ENCODE measurements around the gene JCAD. TPM values are rescaled to one million over a fixed set of nuclear protein-coding genes. Genes with fewer than 3 reads are reported as not detected.

JCAD gene
- total RNA-seq, 4 donors from 2014 or later: 21.7 to 112 (median 43.0) TPM

DNA sequence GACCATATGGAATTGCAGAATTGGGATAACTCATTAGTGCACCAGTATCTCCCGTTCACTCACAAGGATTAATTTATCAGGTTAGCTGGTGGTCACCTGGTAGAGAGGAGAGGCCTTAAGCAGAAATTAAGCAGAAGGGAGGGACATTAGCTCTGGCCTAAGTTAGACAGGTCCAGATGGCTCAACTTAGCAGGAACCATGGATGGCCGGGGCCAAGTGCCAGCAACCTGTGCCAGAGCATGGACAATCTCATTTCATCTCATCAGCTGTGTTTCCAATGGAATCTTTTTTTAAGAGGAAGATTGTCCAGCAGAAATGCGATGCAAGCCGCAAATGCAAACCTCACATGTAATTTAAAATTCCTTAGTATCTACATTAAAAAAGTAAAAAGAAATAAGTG is 82.2 kb downstream of the JCAD start:
- no peak for TF ChIP-seq CTCF (IDR thresholded peaks at IDR 0.05; ENCODE audit: low read depth)

GRCh38 chr10:29976134-29976533 is 83.3 kb downstream of the JCAD start:
- no peak for TF ChIP-seq CTCF (IDR thresholded peaks at IDR 0.05; ENCODE audit: low read depth)

GRCh38 chr10:29974773-29975172 is 84.6 kb downstream of the JCAD start:
- TF ChIP-seq CTCF (IDR thresholded peaks at IDR 0.05; ENCODE audit: low read depth): no peak

DNA sequence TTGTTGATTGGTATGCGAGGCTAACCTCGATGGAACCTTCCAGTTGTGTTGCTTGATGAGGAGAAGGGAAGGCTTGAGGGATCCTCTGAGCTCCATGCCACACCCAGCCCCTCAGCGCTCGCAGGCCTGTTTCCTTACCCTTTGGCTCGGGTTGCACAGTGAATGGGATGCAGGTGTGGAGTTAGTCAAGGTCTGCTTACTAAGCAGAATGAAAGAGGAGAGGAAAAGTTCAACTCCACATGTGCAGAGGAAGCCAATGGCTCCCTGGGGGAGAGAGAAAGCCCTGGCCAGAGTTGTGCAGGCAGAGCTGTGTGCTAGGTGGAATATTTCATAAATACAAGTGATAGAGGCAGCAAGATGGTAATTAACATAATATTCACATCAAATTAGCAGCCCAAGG is 85.5 kb downstream of the JCAD start:
- TF ChIP-seq CTCF (IDR thresholded peaks at IDR 0.05; ENCODE audit: low read depth): no peak

DNA sequence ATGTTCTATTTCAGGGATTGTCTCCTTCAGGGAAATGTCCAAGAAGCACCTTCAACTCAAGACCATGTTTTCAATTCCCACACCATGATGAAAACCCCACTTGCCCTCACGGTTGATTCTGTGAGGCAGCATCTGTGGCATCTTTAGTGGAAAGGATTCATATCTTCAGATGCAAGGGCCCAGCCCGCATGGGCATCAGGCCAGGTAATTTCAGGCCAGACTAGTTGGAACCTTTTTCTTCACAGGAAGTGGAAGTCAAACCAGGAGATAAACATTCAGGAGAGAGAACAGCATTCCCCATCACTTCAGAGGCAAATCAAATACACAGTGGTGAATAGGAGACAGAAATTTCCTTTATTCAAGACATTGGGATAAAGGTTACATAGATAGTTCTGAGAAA is 88.8 kb downstream of the JCAD start:
- TF ChIP-seq CTCF (IDR thresholded peaks at IDR 0.05; ENCODE audit: low read depth): no peak

DNA sequence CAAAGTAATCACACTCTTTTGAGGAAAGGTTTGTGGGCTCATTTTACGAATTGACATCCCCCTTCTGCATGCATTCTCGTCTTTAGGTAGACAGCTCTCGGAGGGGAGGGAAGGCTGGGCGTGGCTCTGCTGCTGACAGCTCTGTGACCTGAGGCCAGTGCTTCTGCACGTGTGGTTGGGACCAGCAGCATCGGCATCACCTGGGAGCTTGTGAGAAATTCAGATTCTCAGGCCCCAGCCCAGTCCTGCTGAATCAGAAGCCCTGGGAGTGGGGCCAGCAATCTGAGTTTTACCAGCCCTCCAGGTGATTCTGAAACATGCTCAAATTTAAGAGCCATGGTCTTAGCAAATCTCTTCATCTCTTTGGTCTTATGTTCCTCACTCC is 89.4 kb downstream of the JCAD start:
- TF ChIP-seq CTCF (IDR thresholded peaks at IDR 0.05; ENCODE audit: low read depth): no peak

DNA sequence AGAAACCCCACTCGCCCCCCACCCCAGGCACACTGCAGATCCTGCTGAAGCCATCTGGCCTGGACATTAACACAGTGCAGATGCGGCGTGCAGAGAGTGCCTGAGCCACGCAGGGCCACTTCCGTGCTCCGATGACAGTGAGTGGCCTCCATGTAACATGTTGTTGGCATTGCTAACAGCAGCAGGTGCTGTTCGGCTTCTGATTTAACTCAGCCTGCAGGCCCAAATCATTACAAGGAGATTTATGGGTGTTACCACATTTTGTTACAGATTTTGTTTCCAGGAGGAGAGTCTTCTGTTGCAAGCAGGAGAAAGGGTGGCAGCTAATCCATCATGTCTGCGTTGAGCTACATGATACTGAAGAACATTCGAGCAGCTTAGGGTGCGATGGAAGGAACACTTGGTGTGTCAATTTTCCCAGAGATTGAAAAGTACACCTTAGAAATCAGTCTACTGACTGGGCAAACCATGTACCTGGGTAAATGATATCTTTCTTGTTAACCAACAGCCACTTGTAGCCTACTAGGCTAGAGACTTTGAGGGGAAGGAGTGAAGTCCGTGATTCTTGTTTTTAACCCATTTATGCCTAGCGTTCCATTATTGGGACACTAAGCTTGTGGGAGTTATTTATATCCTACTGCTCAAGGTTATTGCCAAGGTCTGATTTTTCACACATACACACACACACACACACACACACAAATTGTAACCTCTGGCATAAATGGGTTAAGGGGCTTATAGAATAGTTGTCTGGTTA is 90.0 kb downstream of the JCAD start:
- TF ChIP-seq CTCF (IDR thresholded peaks at IDR 0.05; ENCODE audit: low read depth): no peak
